DOHH2 (cell line): Measurements from ENCODE around the gene UBAP1.

Experiments
- CTCF ChIP-seq: fragments of 200-600 bp; sonication (generic); IDR thresholded peaks from one replicate; pipeline ENCODE4 v1.5.1; 2014; ENCODE audit warnings: antibody characterized with exemption, mild to moderate bottlenecking, low read depth, low read length; ENCODE audit not compliant: poor library complexity, severe bottlenecking
- EZH2phosphoT487 ChIP-seq: fragments of 200-600 bp; sonication (generic); IDR thresholded peaks from 2 replicates; pipeline ENCODE4 v1.6.1; 2017; ENCODE audit warnings: borderline replicate concordance, mild to moderate bottlenecking, antibody characterized with exemption, low read length, moderate library complexity, mixed read lengths

DNA sequence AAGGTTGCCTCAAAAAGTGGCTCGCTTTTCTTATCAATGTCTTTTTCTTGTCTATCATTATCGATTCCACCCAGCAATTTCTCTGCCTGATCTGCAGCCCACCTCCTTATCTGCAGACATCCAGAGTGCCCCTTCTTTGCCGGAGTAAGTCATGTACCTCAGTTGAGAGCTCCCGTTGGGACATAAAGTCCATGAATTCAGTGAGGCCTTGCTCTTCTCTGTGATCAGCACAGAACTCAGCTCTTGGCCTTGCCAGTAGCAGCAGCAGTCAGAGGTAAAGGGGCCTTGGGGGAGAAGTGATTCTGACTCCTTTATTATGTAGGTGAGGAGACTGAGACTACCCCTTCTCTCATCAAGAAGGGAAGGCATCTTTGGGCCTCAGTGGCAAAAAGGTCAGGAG lies 27.4 kb upstream of the UBAP1 start:
- no peak for TF ChIP-seq CTCF
- no peak for TF ChIP-seq EZH2phosphoT487
